ENCODE measurements around the gene HLA-DRB5.

DNA sequence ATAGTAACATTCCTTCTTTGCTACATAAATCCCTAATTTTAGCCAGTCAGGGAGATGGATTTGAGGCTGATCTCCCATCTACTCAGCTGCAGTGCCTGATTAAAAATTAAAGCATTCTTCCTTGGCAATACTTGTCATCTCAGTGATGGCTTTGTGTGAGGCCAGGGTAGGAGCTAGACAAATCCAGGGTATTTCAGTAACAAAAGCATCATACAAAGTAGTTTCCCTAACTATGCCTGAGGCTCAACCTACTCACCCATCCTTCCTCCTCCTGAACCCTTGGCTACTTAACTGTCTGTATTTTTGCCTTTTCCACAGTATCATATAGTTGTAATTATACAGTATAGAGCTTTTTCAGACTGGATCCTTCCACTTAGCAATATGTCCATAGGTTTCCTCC is 37.7 kb downstream of the HLA-DRB5 start:
- TF ChIP-seq, protein P1, sequence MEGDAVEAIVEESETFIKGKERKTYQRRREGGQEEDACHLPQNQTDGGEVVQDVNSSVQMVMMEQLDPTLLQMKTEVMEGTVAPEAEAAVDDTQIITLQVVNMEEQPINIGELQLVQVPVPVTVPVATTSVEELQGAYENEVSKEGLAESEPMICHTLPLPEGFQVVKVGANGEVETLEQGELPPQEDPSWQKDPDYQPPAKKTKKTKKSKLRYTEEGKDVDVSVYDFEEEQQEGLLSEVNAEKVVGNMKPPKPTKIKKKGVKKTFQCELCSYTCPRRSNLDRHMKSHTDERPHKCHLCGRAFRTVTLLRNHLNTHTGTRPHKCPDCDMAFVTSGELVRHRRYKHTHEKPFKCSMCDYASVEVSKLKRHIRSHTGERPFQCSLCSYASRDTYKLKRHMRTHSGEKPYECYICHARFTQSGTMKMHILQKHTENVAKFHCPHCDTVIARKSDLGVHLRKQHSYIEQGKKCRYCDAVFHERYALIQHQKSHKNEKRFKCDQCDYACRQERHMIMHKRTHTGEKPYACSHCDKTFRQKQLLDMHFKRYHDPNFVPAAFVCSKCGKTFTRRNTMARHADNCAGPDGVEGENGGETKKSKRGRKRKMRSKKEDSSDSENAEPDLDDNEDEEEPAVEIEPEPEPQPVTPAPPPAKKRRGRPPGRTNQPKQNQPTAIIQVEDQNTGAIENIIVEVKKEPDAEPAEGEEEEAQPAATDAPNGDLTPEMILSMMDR (IDR thresholded peaks at IDR 0.05), result no peak
- no peak for TF ChIP-seq POLR2A (IDR thresholded peaks at IDR 0.05)
- TF ChIP-seq POLR2AphosphoS5 (IDR thresholded peaks at IDR 0.05), result no peak
